ES-I3 (cell line): ENCODE measurements around the gene LRPPRC.

Experiments
- H3K36me3 ChIP-seq: 2 replicates; pipeline ENCODE4 v1.6.1; 2013; ENCODE audit warnings: mild to moderate bottlenecking, low read length, control low read depth, moderate library complexity; ENCODE audit not compliant: insufficient read depth
- H3K4me1 ChIP-seq: 2 replicates; pipeline ENCODE4 v1.6.1; 2013; ENCODE audit warnings: mild to moderate bottlenecking, control low read depth, low read length; ENCODE audit not compliant: insufficient read depth
- H3K9ac ChIP-seq: 2 replicates; pipeline ENCODE4 v1.6.1; 2013; ENCODE audit warnings: low read depth, mild to moderate bottlenecking, low read length, moderate library complexity
- H3K9me3 ChIP-seq: 2 replicates; pipeline ENCODE4 v1.6.1; 2013; ENCODE audit warnings: mild to moderate bottlenecking, low read length, moderate library complexity; ENCODE audit not compliant: control insufficient read depth, insufficient read depth

Gene LRPPRC

GRCh38 chr2:43885132-43885632 is 110.6 kb downstream of the LRPPRC start:
- H3K4me1 ChIP-seq, result no peaks in the 10 kb centered on the region

GRCh38 chr2:43884689-43885088 is 111.1 kb downstream of the LRPPRC start:
- peaks cover 30% of the 10 kb centered on the region for H3K36me3 ChIP-seq
- H3K4me1 ChIP-seq, result no peaks in the 10 kb centered on the region
- H3K9me3 ChIP-seq, result no peaks in the 10 kb centered on the region
- H3K9ac ChIP-seq, result no peak overlapping the region

More at GRCh38 chr2:43885132-43885632, 110.6 kb downstream of the LRPPRC start:
- no peak overlapping the region for H3K9ac ChIP-seq
- H3K36me3 ChIP-seq, result peaks cover 35% of the 10 kb centered on the region
- H3K9me3 ChIP-seq, result no peaks in the 10 kb centered on the region

- Histone ChIP-seq H3K4me1 (peaks cover 6% of the 10 kb centered on the region; the same call in 1 of the 2 replicates), H3K9me3 (no peaks in the 10 kb centered on the region), H3K36me3 (peaks cover 12% of the 10 kb centered on the region), H3K9ac (no peak overlapping the region)
Observed at GRCh38 chr2:43882312-43882711, 113.5 kb downstream of the LRPPRC start.

- Histone ChIP-seq H3K9me3 (no peaks in the 10 kb centered on the region), H3K4me1 (peaks cover 6% of the 10 kb centered on the region; the same call in 1 of the 2 replicates), H3K9ac (no peak overlapping the region), H3K36me3 (peaks cover 5% of the 10 kb centered on the region; the same call in 1 of the 2 replicates)
Observed at GRCh38 chr2:43880952-43881351, 114.8 kb downstream of the LRPPRC start.

- H3K9me3 ChIP-seq, result no peaks in the 10 kb centered on the region
- H3K4me1 ChIP-seq, result peaks cover 6% of the 10 kb centered on the region; the same call in 1 of the 2 replicates
- no peak overlapping the region for H3K9ac ChIP-seq
- H3K36me3 ChIP-seq, result peaks cover 5% of the 10 kb centered on the region; the same call in 1 of the 2 replicates
Observed at GRCh38 chr2:43880471-43880870, 115.3 kb downstream of the LRPPRC start.

GRCh38 chr2:43879261-43879660 is 116.5 kb downstream of the LRPPRC start:
- H3K36me3 ChIP-seq, result 0 out of 2 replicates have a peak, but pooled peaks cover 2% of the 10 kb centered on the region
- H3K9ac ChIP-seq, result no peak overlapping the region
- H3K9me3 ChIP-seq, result no peaks in the 10 kb centered on the region
- H3K4me1 ChIP-seq, result peaks cover 6% of the 10 kb centered on the region; the same call in 1 of the 2 replicates

GRCh38 chr2:43877782-43878464 is 117.9 kb downstream of the LRPPRC start:
- Histone ChIP-seq H3K4me1 (peaks cover 6% of the 10 kb centered on the region; the same call in 1 of the 2 replicates), H3K9ac (no peak overlapping the region), H3K9me3 (no peaks in the 10 kb centered on the region), H3K36me3 (0 out of 2 replicates have a peak, but pooled peaks cover 2% of the 10 kb centered on the region)

GRCh38 chr2:43874776-43875451 is 120.9 kb downstream of the LRPPRC start:
- H3K36me3 ChIP-seq, result no peaks in the 10 kb centered on the region
- no peak overlapping the region for H3K9ac ChIP-seq
- no peaks in the 10 kb centered on the region for H3K9me3 ChIP-seq
- peaks cover 6% of the 10 kb centered on the region; the same call in 1 of the 2 replicates for H3K4me1 ChIP-seq

- Histone ChIP-seq H3K36me3 (no peaks in the 10 kb centered on the region), H3K9ac (no peak overlapping the region), H3K4me1 (no peaks in the 10 kb centered on the region), H3K9me3 (no peaks in the 10 kb centered on the region)
Observed at GRCh38 chr2:43872151-43872550, 123.6 kb downstream of the LRPPRC start.

- no peaks in the 10 kb centered on the region for H3K9me3 ChIP-seq
- H3K36me3 ChIP-seq, result no peaks in the 10 kb centered on the region
- no peaks in the 10 kb centered on the region for H3K4me1 ChIP-seq
- H3K9ac ChIP-seq, result no peak overlapping the region
Observed at GRCh38 chr2:43855292-43855691, 140.5 kb downstream of the LRPPRC start.

- no peak overlapping the region for H3K9ac ChIP-seq
- H3K36me3 ChIP-seq, result no peaks in the 10 kb centered on the region
- no peaks in the 10 kb centered on the region for H3K4me1 ChIP-seq
- H3K9me3 ChIP-seq, result no peaks in the 10 kb centered on the region
Observed at GRCh38 chr2:43854671-43855070, 141.1 kb downstream of the LRPPRC start.

GRCh38 chr2:43853141-43854081 is 142.4 kb downstream of the LRPPRC start:
- Histone ChIP-seq H3K9me3 (no peaks in the 10 kb centered on the region), H3K4me1 (peaks cover under 1% of the 10 kb centered on the region; the same call in 1 of the 2 replicates), H3K36me3 (no peaks in the 10 kb centered on the region), H3K9ac (no peak overlapping the region)

- Histone ChIP-seq H3K4me1 (peaks cover 5% of the 10 kb centered on the region; the same call in 1 of the 2 replicates), H3K9me3 (no peaks in the 10 kb centered on the region), H3K36me3 (no peaks in the 10 kb centered on the region), H3K9ac (no peak overlapping the region)
Observed at GRCh38 chr2:43852196-43852730, 143.5 kb downstream of the LRPPRC start.
